ENCODE measurements around the gene RIPK1. TPM values are rescaled to one million over a fixed set of nuclear protein-coding genes. Genes with fewer than 3 reads are reported as not detected.

RIPK1 gene
- total and polyA plus RNA-seq, 9 of the 15 experiments (the other 6 are each of a cell fraction or from before 2014, with no cell fraction given), result 3.8 to 24.9 (median 17.7) TPM

- 0 out of 2 replicates have a peak, but pooled peaks have one; percentile 18 for TF ChIP-seq MBD2 (IDR thresholded peaks at IDR 0.05; ENCODE audit: borderline replicate concordance, low read depth)
- 0 out of 2 replicates have a peak, but pooled peaks have one; percentile 44 for TF ChIP-seq ZBTB40 (IDR thresholded peaks at IDR 0.05)
- no peak for TF ChIP-seq ZBTB40 (CRISPR knock-in tag; IDR thresholded peaks at IDR 0.05)
- peak; percentile 33; the same call in 1 of the 2 replicates for TF ChIP-seq ZNF511 (CRISPR knock-in tag; IDR thresholded peaks at IDR 0.05)
- TF ChIP-seq ZNF518B (CRISPR knock-in tag; IDR thresholded peaks at IDR 0.05), result no peak
- peak; percentile 11; the same call in 1 of the 2 replicates for TF ChIP-seq NFE2 (IDR thresholded peaks at IDR 0.05; ENCODE audit: low read depth)
- no peak for TF ChIP-seq PCBP1 (IDR thresholded peaks at IDR 0.05; ENCODE audit: low read depth, low read length, poor library complexity, severe bottlenecking)
- no peak for TF ChIP-seq ERF (CRISPR knock-in tag; IDR thresholded peaks at IDR 0.05)
- TF ChIP-seq ZNF133 (CRISPR knock-in tag; IDR thresholded peaks at IDR 0.05), result no peak
- TF ChIP-seq SAP30 (IDR thresholded peaks at IDR 0.05; ENCODE audit: borderline replicate concordance, insufficient read depth, low read depth, low read length, poor library complexity, severe bottlenecking), result no peak
- TF ChIP-seq HMBOX1 (IDR thresholded peaks at IDR 0.05), result peak; percentile 28; the same call in 1 of the 2 replicates
Measured at GRCh38 chr6:3159805-3160781, 91.8 kb downstream of the RIPK1 start (continued).
